ENCODE results near the gene MED31.

- no peak for TF ChIP-seq ATF2 (CRISPR knock-in tag; IDR thresholded peaks at IDR 0.05; ENCODE audit: borderline replicate concordance, low read depth)
- no peak for TF ChIP-seq CTCF (IDR thresholded peaks at IDR 0.05)
- TF ChIP-seq USF2 (CRISPR knock-in tag; IDR thresholded peaks at IDR 0.05), result no peak
- TF ChIP-seq E2F4 (CRISPR knock-in tag; IDR thresholded peaks at IDR 0.05; ENCODE audit: borderline replicate concordance, low read depth), result no peak
- no peak for TF ChIP-seq MAX (CRISPR knock-in tag; IDR thresholded peaks at IDR 0.05)
- TF ChIP-seq GABPB1 (CRISPR knock-in tag; IDR thresholded peaks at IDR 0.05), result peak; percentile 66; the same call in 1 of the 2 replicates
- TF ChIP-seq SP1 (CRISPR knock-in tag; conservative IDR thresholded peaks at IDR 0.05), result no peak
- TF ChIP-seq SMAD4 (CRISPR knock-in tag; IDR thresholded peaks at IDR 0.05), result no peak
These were observed 48.9 kb upstream of the MED31 start for GRCh38 chr17:6699997-6700947.
